ENCODE measurements around the gene TMEM150B. TPM values are rescaled to one million over a fixed set of nuclear protein-coding genes. Genes with fewer than 3 reads are reported as not detected.

TMEM150B gene
- not detected in 2 replicates for total RNA-seq (2014; rRNA removed; shearing (Covaris generic))

- no peak for DNase-seq (ENCODE audit: low read depth in 1 of 2, low spot score in 2 of 2)
- H3K9me3 ChIP-seq (replicated peaks), result no peaks in the 10 kb centered on the region
- H3K4me3 ChIP-seq, result no peak within 1 kb of the TSS
- no peaks in the 10 kb centered on the region for H3K27me3 ChIP-seq (replicated peaks)
- no peaks in the 10 kb centered on the region for H3K36me3 ChIP-seq
- no peak within 1 kb of the TSS for H3K27ac ChIP-seq
- 0 out of 2 replicates have a peak, but pooled peaks cover 4% of the 10 kb centered on the region for H3K4me1 ChIP-seq (replicated peaks)
These were observed at the start of gene TMEM150B for GRCh38 chr19:55325172-55325571. TMEM150B (minus strand) TSS chr19:55325341; CDS start chr19:55321036, 4,305 bp downstream.

- Histone ChIP-seq H3K36me3 (peaks cover 7% of the 10 kb centered on the region), H3K4me1 (replicated peaks) (peaks cover 48% of the 10 kb centered on the region), H3K27me3 (replicated peaks) (no peaks in the 10 kb centered on the region), H3K27ac (peak overlapping the region; percentile 92), H3K9me3 (replicated peaks) (no peaks in the 10 kb centered on the region), H3K4me3 (no peak overlapping the region)
- DNase-seq (ENCODE audit: low read depth in 1 of 2, low spot score in 2 of 2), result peak; percentile 86 to 94
These were observed 49.0 kb upstream of the TMEM150B start for GRCh38 chr19:55373993-55374757.

- Histone ChIP-seq H3K36me3 (peaks cover 14% of the 10 kb centered on the region), H3K27me3 (replicated peaks) (no peaks in the 10 kb centered on the region), H3K4me1 (replicated peaks) (peaks cover 55% of the 10 kb centered on the region), H3K9me3 (replicated peaks) (no peaks in the 10 kb centered on the region), H3K4me3 (no peak overlapping the region), H3K27ac (peak overlapping the region; percentile 92)
- peak in 1 of 2 experiments; percentile 38 for DNase-seq (ENCODE audit: low read depth in 1 of 2, low spot score in 2 of 2)
These were observed 48.3 kb upstream of the TMEM150B start for GRCh38 chr19:55373306-55373992.

- Histone ChIP-seq H3K9me3 (replicated peaks) (no peaks in the 10 kb centered on the region), H3K4me1 (replicated peaks) (peaks cover 58% of the 10 kb centered on the region), H3K27ac (peak overlapping the region; percentile 76), H3K27me3 (replicated peaks) (no peaks in the 10 kb centered on the region), H3K36me3 (peaks cover 24% of the 10 kb centered on the region), H3K4me3 (no peak overlapping the region)
- DNase-seq (ENCODE audit: low read depth in 1 of 2, low spot score in 2 of 2), result peak; percentile 93 to 95
These were observed 47.4 kb upstream of the TMEM150B start for GRCh38 chr19:55372316-55373081.

- DNase-seq (ENCODE audit: low read depth in 1 of 2, low spot score in 2 of 2), result peak; percentile 85 to 90
- Histone ChIP-seq H3K27me3 (replicated peaks) (no peaks in the 10 kb centered on the region), H3K4me3 (peak within 1 kb of the TSS; percentile 88), H3K27ac (peak within 1 kb of the TSS; percentile 71), H3K36me3 (peaks cover 42% of the 10 kb centered on the region), H3K4me1 (replicated peaks) (peaks cover 61% of the 10 kb centered on the region), H3K9me3 (replicated peaks) (no peaks in the 10 kb centered on the region)
These were observed 45.3 kb upstream of the TMEM150B start, which contains the start of gene IL11 for GRCh38 chr19:55370305-55370988. IL11 (minus strand) TSS chr19:55370463; CDS start chr19:55370310, 153 bp downstream.

GRCh38 chr19:55369653-55370304, 44.6 kb upstream of the TMEM150B start:
- peak overlapping the region; percentile 45 for H3K27ac ChIP-seq
- H3K4me3 ChIP-seq, result peak overlapping the region; percentile 88
- peak; percentile 73 to 88 for DNase-seq (ENCODE audit: low read depth in 1 of 2, low spot score in 2 of 2)
- H3K9me3 ChIP-seq (replicated peaks), result no peaks in the 10 kb centered on the region
- no peaks in the 10 kb centered on the region for H3K27me3 ChIP-seq (replicated peaks)
- H3K36me3 ChIP-seq, result peaks cover 49% of the 10 kb centered on the region
- peaks cover 67% of the 10 kb centered on the region for H3K4me1 ChIP-seq (replicated peaks)

GRCh38 chr19:55368701-55369563, 43.8 kb upstream of the TMEM150B start:
- Histone ChIP-seq H3K36me3 (peaks cover 52% of the 10 kb centered on the region), H3K27ac (peak overlapping the region; percentile 32; the same call in 1 of the 2 replicates), H3K4me1 (replicated peaks) (peaks cover 64% of the 10 kb centered on the region), H3K9me3 (replicated peaks) (no peaks in the 10 kb centered on the region), H3K27me3 (replicated peaks) (no peaks in the 10 kb centered on the region), H3K4me3 (peak overlapping the region; percentile 88)
- DNase-seq (ENCODE audit: low read depth in 1 of 2, low spot score in 2 of 2), result peak; percentile 62 to 71

- H3K4me3 ChIP-seq, result peak overlapping the region; percentile 88
- H3K27me3 ChIP-seq (replicated peaks), result no peaks in the 10 kb centered on the region
- peaks cover 52% of the 10 kb centered on the region for H3K36me3 ChIP-seq
- H3K27ac ChIP-seq, result no peak overlapping the region
- no peaks in the 10 kb centered on the region for H3K9me3 ChIP-seq (replicated peaks)
- H3K4me1 ChIP-seq (replicated peaks), result peaks cover 59% of the 10 kb centered on the region
- DNase-seq (ENCODE audit: low read depth in 1 of 2, low spot score in 2 of 2), result no peak
These were observed 43.0 kb upstream of the TMEM150B start for GRCh38 chr19:55368106-55368505.

GRCh38 chr19:55366790-55367189, 41.6 kb upstream of the TMEM150B start:
- H3K27ac ChIP-seq, result no peak overlapping the region
- H3K4me3 ChIP-seq, result no peak overlapping the region
- peaks cover 47% of the 10 kb centered on the region for H3K4me1 ChIP-seq (replicated peaks)
- H3K36me3 ChIP-seq, result peaks cover 52% of the 10 kb centered on the region
- H3K9me3 ChIP-seq (replicated peaks), result no peaks in the 10 kb centered on the region
- no peaks in the 10 kb centered on the region for H3K27me3 ChIP-seq (replicated peaks)
- no peak for DNase-seq (ENCODE audit: low read depth in 1 of 2, low spot score in 2 of 2)

- Histone ChIP-seq H3K9me3 (replicated peaks) (no peaks in the 10 kb centered on the region), H3K4me3 (no peak overlapping the region), H3K4me1 (replicated peaks) (peaks cover 39% of the 10 kb centered on the region), H3K27ac (no peak overlapping the region), H3K36me3 (peaks cover 52% of the 10 kb centered on the region), H3K27me3 (replicated peaks) (no peaks in the 10 kb centered on the region)
- DNase-seq (ENCODE audit: low read depth in 1 of 2, low spot score in 2 of 2), result no peak
These were observed 40.8 kb upstream of the TMEM150B start for GRCh38 chr19:55365964-55366363.

- Histone ChIP-seq H3K36me3 (peaks cover 52% of the 10 kb centered on the region), H3K27ac (no peak overlapping the region), H3K27me3 (replicated peaks) (no peaks in the 10 kb centered on the region), H3K4me1 (replicated peaks) (peaks cover 33% of the 10 kb centered on the region), H3K9me3 (replicated peaks) (no peaks in the 10 kb centered on the region), H3K4me3 (no peak overlapping the region)
- DNase-seq (ENCODE audit: low read depth in 1 of 2, low spot score in 2 of 2), result no peak
These were observed 40.1 kb upstream of the TMEM150B start for GRCh38 chr19:55365245-55365644.

Measured in SJSA1 (cell line).